GM19328 (cell line): Measurements from ENCODE around the gene CELF2.
A peak's percentile ranks its signal among the peaks of the same experiment; 100 is the strongest.
"Not testable (repeated sequence)": the region's sequence is repeated elsewhere in the genome, so short reads cannot be mapped to it uniquely, and the experiment has no call there.

Experiments used
- ATAC-seq: cut with Tn5 transposase; IDR thresholded peaks from one replicate; pipeline ENCODE4 v1.9.1; 2021; ENCODE audit warnings: mild to moderate bottlenecking, moderate library complexity; ENCODE audit not compliant: unreplicated experiment

CELF2 gene

GRCh38 chr10:11120711-11121110, 103.0 kb downstream of the CELF2 start:
- ATAC-seq = no peak

- not testable (repeated sequence) for ATAC-seq
Measured at GRCh38 chr10:11123892-11124291, 106.2 kb downstream of the CELF2 start.

- no peak for ATAC-seq
Measured at GRCh38 chr10:11125004-11125403, 107.3 kb downstream of the CELF2 start.

- ATAC-seq = not testable (repeated sequence)
Measured at GRCh38 chr10:11127017-11127416, 109.3 kb downstream of the CELF2 start.

- no peak for ATAC-seq
Measured at GRCh38 chr10:11131112-11131639, 113.5 kb downstream of the CELF2 start.

- ATAC-seq = no peak
Measured at GRCh38 chr10:11134411-11134810, 116.7 kb downstream of the CELF2 start.

GRCh38 chr10:11135709-11136108, 118.0 kb downstream of the CELF2 start:
- ATAC-seq = no peak

- ATAC-seq = no peak
Measured at GRCh38 chr10:11138314-11139033, 120.8 kb downstream of the CELF2 start.

- no peak for ATAC-seq
Measured at GRCh38 chr10:11140963-11141362, 123.3 kb downstream of the CELF2 start.

GRCh38 chr10:11141571-11142091, 124.0 kb downstream of the CELF2 start:
- ATAC-seq = no peak

GRCh38 chr10:11142777-11143176, 125.1 kb downstream of the CELF2 start:
- no peak for ATAC-seq

- ATAC-seq = no peak
Measured at GRCh38 chr10:11143242-11143641, 125.6 kb downstream of the CELF2 start.

GRCh38 chr10:11144626-11145494, 127.2 kb downstream of the CELF2 start:
- ATAC-seq = peak; percentile 23

- ATAC-seq = peak; percentile 75
Measured at GRCh38 chr10:11145495-11145855, 127.8 kb downstream of the CELF2 start.

- ATAC-seq = no peak
Measured at GRCh38 chr10:11146402-11147171, 128.9 kb downstream of the CELF2 start.

- no peak for ATAC-seq
Measured at GRCh38 chr10:11147722-11148121, 130.1 kb downstream of the CELF2 start.

- no peak for ATAC-seq
Measured at GRCh38 chr10:11148142-11149028, 130.7 kb downstream of the CELF2 start.

GRCh38 chr10:11149807-11150141, 132.1 kb downstream of the CELF2 start:
- no peak for ATAC-seq

GRCh38 chr10:11150231-11150731, 132.6 kb downstream of the CELF2 start:
- ATAC-seq = no peak

- no peak for ATAC-seq
Measured at GRCh38 chr10:11150879-11151415, 133.3 kb downstream of the CELF2 start.
